Breast epithelium (tissue), 4 donors: ENCODE results near the gene PDIA5. TPM values are rescaled to one million over a fixed set of nuclear protein-coding genes. Genes with fewer than 3 reads are reported as not detected.

ENCODE experiments used
- DNase-seq, 2 donors: peaks; one replicate each; pipeline ENCODE4 v3.0.0-alpha.2; 2019; ENCODE audit warnings: low spot score in 2 of 2
- H3K27ac ChIP-seq, 2 donors: fragments of 200-600 bp; sonication (generic) in 1 of 2; one replicate each; pipeline ENCODE4 v1.5.1; 2016 to 2019; ENCODE audit warnings: mild to moderate bottlenecking in 1 of 2
- H3K27me3 ChIP-seq, 2 donors: fragments of 200-600 bp; sonication (generic) in 1 of 2; one replicate each; pipeline versions ENCODE4 v1.5.1 to v1.6.0; 2017 to 2019; ENCODE audit warnings: control low read depth in 1 of 2, mild to moderate bottlenecking in 1 of 2
- H3K36me3 ChIP-seq: fragments of 200-600 bp; one replicate; pipeline ENCODE4 v1.5.1; 2019
- H3K4me1 ChIP-seq, 2 donors: fragments of 200-600 bp; sonication (generic); one replicate each; pipeline ENCODE4 v1.5.1; 2016 to 2019; ENCODE audit warnings: control low read depth in 1 of 2
- H3K4me3 ChIP-seq, 3 donors: fragments of 200-600 bp; sonication (generic); 1 replicate in 2 of 3; 2 replicates in 1 of 3; pipeline ENCODE4 v1.5.1; 2016 to 2019; ENCODE audit warnings: mild to moderate bottlenecking in 3 of 3, moderate library complexity in 2 of 3
- H3K9me3 ChIP-seq, 2 donors: fragments of 200-600 bp; sonication (generic) in 1 of 2; one replicate each; pipeline ENCODE4 v1.5.1; 2016 to 2019; ENCODE audit warnings: control low read depth in 1 of 2
- POLR2A ChIP-seq: fragments of 450-650 bp; IDR thresholded peaks from one replicate; pipeline ENCODE4 v1.6.1; 2016; ENCODE audit warnings: antibody characterized with exemption, mild to moderate bottlenecking, moderate library complexity
- POLR2AphosphoS5 ChIP-seq, 3 donors: sonication (generic); formaldehyde crosslinking; IDR thresholded peaks; one replicate each; pipeline ENCODE4 v1.6.1; 2017; ENCODE audit warnings: antibody characterized with exemption in 3 of 3
- intact Hi-C: fragments of 100-400 bp; cut with DNase I; formaldehyde crosslinking; loops from one replicate; pipeline ENCODE4 v1.15.1; 2023; ENCODE audit warnings: low total_unique reads
- total RNA-seq, 3 donors: library from RNA; depleted of rRNA; stranded (reverse); fragments of >200 nt; gene quantifications; one replicate each; pipeline ENCODE4 v1.1.0, GENCODE V29; 2016
- TF ChIP-seq, protein P1 (sequence below), 3 donors: fragments of 450-650 bp; IDR thresholded peaks; one replicate each; pipeline ENCODE4 v1.5.1; 2016 to 2017; ENCODE audit warnings: antibody characterized with exemption in 3 of 3, mild to moderate bottlenecking in 3 of 3, moderate library complexity in 3 of 3

The PDIA5 gene
- total RNA-seq, 3 donors from 2014 or later = 10.7 to 26.5 (median 11.0) TPM

DNA sequence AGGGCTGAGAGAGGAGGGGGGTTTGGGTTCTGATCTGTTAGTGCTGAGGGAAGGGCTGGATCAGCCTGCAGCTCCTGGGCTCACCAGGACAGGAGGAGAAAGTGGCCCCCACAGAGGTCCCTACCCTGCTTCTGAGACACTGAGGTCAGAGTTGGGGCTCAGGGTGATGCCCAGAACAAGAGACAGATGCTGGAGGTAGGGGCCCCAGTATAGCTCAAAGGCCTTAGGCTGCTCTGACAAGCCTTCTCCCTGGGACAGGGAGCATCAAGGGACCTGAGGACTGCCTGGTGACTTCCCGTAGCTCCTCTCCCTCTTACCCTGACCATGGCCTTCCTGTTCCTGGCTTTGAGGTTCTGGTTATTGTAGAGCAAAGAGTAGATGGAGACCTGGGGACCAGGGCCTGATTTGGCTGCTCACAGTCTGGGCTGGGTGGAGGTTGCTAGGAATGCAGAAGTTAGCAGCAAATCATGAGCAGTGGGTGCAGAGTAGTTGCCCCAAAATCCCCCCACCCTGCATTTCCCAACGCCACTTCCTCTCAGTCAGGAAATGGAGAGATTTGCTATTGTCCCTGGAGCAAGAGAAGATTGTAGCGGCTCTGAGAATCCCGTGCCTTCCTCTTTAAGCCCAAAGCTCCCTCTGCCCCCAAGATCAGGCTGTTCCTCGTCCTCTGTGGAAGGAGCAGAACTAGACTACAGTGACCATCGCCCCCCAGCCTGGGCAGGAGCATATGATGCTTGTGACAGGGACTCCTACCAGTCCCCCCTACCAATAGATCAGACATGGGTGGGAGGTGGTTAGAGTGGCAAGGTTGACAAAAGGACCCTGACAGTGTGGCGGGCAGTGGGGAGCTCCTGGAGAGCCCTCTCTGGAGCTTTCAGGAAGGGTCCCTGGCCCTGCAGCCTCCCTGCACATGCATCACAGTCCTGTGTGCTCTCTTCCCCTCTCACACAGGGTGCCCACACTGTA lies 87.5 kb downstream of the PDIA5 start:
- Histone ChIP-seq H3K4me1 (no peaks in the 10 kb centered on the region), H3K27ac (no peak overlapping the region), H3K9me3 (no peaks in the 10 kb centered on the region), H3K4me3 (no peak overlapping the region), H3K27me3 (no peaks in the 10 kb centered on the region), H3K36me3 (peaks cover 5% of the 10 kb centered on the region)
- no peak for TF ChIP-seq POLR2AphosphoS5 (IDR thresholded peaks at IDR 0.05)
- TF ChIP-seq, protein P1, sequence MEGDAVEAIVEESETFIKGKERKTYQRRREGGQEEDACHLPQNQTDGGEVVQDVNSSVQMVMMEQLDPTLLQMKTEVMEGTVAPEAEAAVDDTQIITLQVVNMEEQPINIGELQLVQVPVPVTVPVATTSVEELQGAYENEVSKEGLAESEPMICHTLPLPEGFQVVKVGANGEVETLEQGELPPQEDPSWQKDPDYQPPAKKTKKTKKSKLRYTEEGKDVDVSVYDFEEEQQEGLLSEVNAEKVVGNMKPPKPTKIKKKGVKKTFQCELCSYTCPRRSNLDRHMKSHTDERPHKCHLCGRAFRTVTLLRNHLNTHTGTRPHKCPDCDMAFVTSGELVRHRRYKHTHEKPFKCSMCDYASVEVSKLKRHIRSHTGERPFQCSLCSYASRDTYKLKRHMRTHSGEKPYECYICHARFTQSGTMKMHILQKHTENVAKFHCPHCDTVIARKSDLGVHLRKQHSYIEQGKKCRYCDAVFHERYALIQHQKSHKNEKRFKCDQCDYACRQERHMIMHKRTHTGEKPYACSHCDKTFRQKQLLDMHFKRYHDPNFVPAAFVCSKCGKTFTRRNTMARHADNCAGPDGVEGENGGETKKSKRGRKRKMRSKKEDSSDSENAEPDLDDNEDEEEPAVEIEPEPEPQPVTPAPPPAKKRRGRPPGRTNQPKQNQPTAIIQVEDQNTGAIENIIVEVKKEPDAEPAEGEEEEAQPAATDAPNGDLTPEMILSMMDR (IDR thresholded peaks at IDR 0.05) = no peak
- TF ChIP-seq POLR2A = no peak
- intact Hi-C loops = no loop called here
- no peak for DNase-seq

DNA sequence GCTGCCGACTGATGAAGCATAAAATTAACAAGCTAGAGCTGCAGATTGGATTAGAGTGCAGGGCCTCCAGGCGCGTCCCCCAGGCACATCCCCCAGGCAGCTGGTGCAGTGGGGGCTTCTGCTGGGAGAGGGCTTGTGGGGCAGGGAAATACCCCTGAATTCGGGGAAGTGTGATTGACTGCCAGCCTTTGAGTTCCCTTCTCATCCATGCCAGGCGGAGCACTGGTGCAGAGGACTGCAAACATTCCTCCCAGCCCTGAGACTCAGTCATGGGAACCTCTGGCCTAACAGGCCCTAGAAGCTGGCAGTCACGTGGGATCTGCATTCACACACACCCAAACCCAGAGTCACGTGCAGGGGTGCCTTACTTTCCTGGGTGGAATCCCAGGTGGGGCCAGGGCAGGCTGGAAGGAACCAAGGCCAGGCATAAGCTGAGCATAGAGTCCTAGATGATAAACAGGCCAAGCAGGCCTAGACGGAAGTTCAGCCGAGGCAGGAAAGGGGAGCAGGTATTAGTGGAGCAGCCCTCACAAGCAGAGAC lies 88.7 kb downstream of the PDIA5 start:
- no peaks in the 10 kb centered on the region for H3K9me3 ChIP-seq
- intact Hi-C loops = loop anchor here (5.0 kb wide), 1 partner anchor 1467 kb away; no protein-coding TSS in a partner anchor
- no peak for DNase-seq
- no peak overlapping the region for H3K27ac ChIP-seq
- no peak overlapping the region for H3K4me3 ChIP-seq
- H3K27me3 ChIP-seq = no peaks in the 10 kb centered on the region
- no peaks in the 10 kb centered on the region for H3K4me1 ChIP-seq
- no peaks in the 10 kb centered on the region for H3K36me3 ChIP-seq
- TF ChIP-seq, protein P1 (IDR thresholded peaks at IDR 0.05) = no peak
- no peak for TF ChIP-seq POLR2A
- TF ChIP-seq POLR2AphosphoS5 (IDR thresholded peaks at IDR 0.05) = no peak

DNA sequence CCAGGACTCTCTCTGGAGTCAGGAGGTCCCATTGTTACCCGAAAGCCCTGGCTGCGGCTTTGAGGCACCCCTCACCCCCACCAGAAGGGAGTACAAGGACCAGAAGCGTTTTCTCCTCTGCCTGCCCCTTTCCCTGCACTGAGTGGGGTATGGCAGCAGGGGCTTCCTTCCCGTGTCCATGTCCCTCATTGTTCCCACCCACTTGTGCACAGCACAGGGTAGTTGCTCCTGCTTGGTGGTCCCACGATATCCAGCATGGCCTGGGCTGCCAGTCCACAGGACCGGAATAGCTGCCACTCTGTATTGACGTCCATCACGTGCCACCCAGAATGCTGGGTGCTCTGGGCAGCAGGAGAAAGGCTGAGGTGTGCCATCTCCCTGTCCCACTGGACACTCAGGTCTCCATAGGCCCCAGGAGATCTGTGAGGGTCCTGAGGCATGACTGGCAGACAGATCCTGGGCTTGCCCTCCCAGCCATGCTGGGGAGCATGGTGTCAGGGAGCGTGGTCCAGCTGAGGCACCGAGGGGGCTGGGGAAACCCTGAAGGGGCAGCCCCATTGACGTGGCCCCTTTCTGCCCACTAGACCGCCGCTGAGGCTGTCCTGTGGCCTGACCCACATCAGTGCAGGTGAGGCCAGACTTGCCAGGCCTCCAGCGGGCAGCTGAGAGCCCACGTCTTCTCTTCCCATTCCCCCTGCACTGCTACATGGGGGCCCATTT lies 89.6 kb downstream of the PDIA5 start:
- no peaks in the 10 kb centered on the region for H3K36me3 ChIP-seq

DNA sequence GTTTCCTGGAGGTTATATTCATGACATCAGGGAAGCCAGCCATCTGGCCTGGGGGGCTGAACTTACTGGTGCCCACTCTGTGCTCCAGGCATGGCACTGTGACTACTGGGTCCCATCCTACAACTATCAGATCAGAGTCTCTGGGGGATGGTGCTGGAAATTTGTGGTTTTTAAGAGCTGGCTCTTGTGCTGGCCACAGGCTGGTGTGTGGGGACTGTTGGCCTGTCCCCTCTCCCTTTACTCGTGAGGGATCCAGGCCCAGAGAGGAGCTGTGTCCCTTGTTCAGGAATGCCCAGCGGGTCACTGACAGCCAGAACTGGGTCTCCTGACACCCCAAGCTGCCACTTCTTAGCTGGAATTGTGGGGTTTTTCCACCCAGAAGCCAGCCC lies 90.4 kb downstream of the PDIA5 start:
- no peak for DNase-seq
- Histone ChIP-seq H3K27me3 (no peaks in the 10 kb centered on the region), H3K9me3 (no peaks in the 10 kb centered on the region), H3K4me1 (no peaks in the 10 kb centered on the region), H3K27ac (no peak overlapping the region), H3K36me3 (no peaks in the 10 kb centered on the region), H3K4me3 (no peak overlapping the region)
- TF ChIP-seq POLR2A (no peak), POLR2AphosphoS5 (IDR thresholded peaks at IDR 0.05) (no peak)
- TF ChIP-seq, protein P1 (IDR thresholded peaks at IDR 0.05) = no peak
- intact Hi-C loops = loop anchor here (5.0 kb wide), 1 partner anchor 1465 kb away; no protein-coding TSS in a partner anchor

More for the DNA sequence above, 89.6 kb downstream of the PDIA5 start:
- no peak overlapping the region for H3K27ac ChIP-seq
- H3K9me3 ChIP-seq = no peaks in the 10 kb centered on the region
- intact Hi-C loops = loop anchor here (5.0 kb wide), 1 partner anchor 1466 kb away; no protein-coding TSS in a partner anchor
- TF ChIP-seq POLR2A (no peak), POLR2AphosphoS5 (IDR thresholded peaks at IDR 0.05) (no peak)
- TF ChIP-seq, protein P1 (IDR thresholded peaks at IDR 0.05) = no peak
- H3K27me3 ChIP-seq = no peaks in the 10 kb centered on the region
- no peaks in the 10 kb centered on the region for H3K4me1 ChIP-seq
- H3K4me3 ChIP-seq = no peak overlapping the region
- no peak for DNase-seq
